ENCODE results near the gene PTPRR.

GRCh38 chr12:70628701-70629480, 291.6 kb downstream of the PTPRR start:
- no peak for TF ChIP-seq POLR2A (IDR thresholded peaks at IDR 0.05)
- no peak for TF ChIP-seq CTCF (IDR thresholded peaks at IDR 0.05 in 8 of 11, conservative IDR thresholded peaks at IDR 0.05 in 3 of 11)
- no peak for TF ChIP-seq POLR2AphosphoS5 (IDR thresholded peaks at IDR 0.05)
